OCI-LY3 (cell line): ENCODE results near the gene RAD18.

ENCODE experiments used
- CTCF ChIP-seq: fragments of 200-600, 300-600 bp; sonication (generic); IDR thresholded peaks from 2 replicates; pipeline ENCODE4 v1.5.1; 2014; ENCODE audit warnings: antibody characterized with exemption, low read length, low read depth
- EZH2phosphoT487 ChIP-seq: fragments of 200-600 bp; shearing (Covaris generic); IDR thresholded peaks from 2 replicates; pipeline ENCODE4 v1.6.1; 2018; ENCODE audit warnings: antibody characterized with exemption, mixed run types, low read depth

- TF ChIP-seq CTCF: no peak
- TF ChIP-seq EZH2phosphoT487: no peak
Observed at GRCh38 chr3:8992854-8993253, 29.6 kb upstream of the RAD18 start.
